ENCODE measurements around the gene UROS. TPM values are rescaled to one million over a fixed set of nuclear protein-coding genes. Genes with fewer than 3 reads are reported as not detected.

UROS gene
- total RNA-seq, 4 donors from 2014 or later: 28.8 to 55.7 (median 44.6) TPM

DNA sequence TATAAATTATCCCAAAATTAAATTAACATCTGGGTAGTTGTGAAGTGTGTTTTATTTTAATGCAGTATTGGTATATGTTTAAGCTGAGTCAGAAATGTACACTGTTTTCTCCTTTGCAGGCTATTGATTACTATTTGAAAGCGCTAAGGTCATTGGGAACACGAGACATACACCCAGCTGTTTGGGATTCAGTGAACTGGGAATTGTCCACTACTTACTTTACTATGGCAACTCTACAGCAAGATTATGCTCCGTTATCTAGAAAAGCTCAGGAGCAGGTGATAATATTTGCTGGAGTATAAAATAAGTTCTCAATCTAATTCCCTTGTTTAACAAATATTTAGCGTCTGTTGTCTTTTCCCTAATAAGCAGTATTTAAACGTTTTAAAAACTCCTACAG lies 75.6 kb downstream of the UROS start:
- Histone ChIP-seq H3K27ac (no peak overlapping the region), H3K4me1 (no peaks in the 10 kb centered on the region), H3K27me3 (no peaks in the 10 kb centered on the region), H3K36me3 (peaks cover 0 to 98% (median 19%) of the 10 kb centered on the region in 3 donors), H3K4me3 (no peak overlapping the region), H3K9me3 (no peaks in the 10 kb centered on the region)
- no peak for TF ChIP-seq POLR2A (IDR thresholded peaks at IDR 0.05)
- no peak for TF ChIP-seq EP300 (IDR thresholded peaks at IDR 0.05)
- TF ChIP-seq, protein P1, sequence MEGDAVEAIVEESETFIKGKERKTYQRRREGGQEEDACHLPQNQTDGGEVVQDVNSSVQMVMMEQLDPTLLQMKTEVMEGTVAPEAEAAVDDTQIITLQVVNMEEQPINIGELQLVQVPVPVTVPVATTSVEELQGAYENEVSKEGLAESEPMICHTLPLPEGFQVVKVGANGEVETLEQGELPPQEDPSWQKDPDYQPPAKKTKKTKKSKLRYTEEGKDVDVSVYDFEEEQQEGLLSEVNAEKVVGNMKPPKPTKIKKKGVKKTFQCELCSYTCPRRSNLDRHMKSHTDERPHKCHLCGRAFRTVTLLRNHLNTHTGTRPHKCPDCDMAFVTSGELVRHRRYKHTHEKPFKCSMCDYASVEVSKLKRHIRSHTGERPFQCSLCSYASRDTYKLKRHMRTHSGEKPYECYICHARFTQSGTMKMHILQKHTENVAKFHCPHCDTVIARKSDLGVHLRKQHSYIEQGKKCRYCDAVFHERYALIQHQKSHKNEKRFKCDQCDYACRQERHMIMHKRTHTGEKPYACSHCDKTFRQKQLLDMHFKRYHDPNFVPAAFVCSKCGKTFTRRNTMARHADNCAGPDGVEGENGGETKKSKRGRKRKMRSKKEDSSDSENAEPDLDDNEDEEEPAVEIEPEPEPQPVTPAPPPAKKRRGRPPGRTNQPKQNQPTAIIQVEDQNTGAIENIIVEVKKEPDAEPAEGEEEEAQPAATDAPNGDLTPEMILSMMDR (IDR thresholded peaks at IDR 0.05): no peak
- 90 to 91% methylated on average over 5 of the region's 5 CpGs for WGBS, 2 donors
- no peak for DNase-seq (ENCODE audit: low spot score in 2 of 2)

DNA sequence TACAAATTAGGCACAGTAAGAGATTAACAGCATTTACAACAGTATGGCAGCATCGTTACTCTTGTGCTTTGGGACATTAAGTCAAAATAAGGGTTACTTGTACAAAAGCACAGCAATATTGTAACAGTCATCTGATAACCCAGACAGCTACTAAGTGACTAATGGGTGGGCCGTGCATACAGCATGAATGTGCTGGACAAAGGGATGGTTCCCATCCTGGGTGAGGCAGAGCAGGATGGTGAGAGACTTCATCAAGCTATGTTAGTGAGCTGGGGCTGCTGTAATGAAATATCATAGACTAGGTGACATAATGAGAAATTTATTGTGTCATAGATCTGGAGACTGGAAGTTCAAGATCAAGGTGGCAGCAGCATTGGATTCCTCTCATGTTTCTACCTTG lies 78.1 kb downstream of the UROS start:
- Histone ChIP-seq H3K36me3 (peaks cover 0 to 98% (median 25%) of the 10 kb centered on the region in 3 donors), H3K27me3 (no peaks in the 10 kb centered on the region), H3K4me3 (no peak overlapping the region), H3K4me1 (no peaks in the 10 kb centered on the region), H3K9me3 (no peaks in the 10 kb centered on the region), H3K27ac (no peak overlapping the region)
- WGBS, 2 donors: 93 to 97% methylated on average over 2 of the region's 2 CpGs
- TF ChIP-seq, protein P1 (IDR thresholded peaks at IDR 0.05): no peak
- TF ChIP-seq EP300 (IDR thresholded peaks at IDR 0.05): no peak
- TF ChIP-seq POLR2A (IDR thresholded peaks at IDR 0.05): no peak
- DNase-seq (ENCODE audit: low spot score in 2 of 2): no peak

DNA sequence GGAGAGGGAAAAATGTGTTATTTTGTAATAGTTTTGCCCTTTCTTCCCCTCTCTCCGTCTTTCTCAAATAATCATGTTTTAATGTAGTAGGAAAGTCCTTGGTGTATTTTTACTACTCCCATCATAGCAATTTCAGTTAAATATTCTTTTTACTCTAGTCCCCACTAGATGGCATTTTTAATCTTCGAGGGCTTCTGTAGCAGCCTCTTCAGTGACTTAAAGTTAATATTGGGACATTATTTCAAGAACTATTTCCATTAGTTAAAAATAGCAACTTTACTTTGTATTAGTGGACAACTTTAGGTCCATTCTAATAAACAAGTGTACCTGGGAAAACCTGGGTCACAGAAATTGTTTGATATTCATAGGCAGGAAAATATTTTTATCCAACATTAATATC lies 80.6 kb downstream of the UROS start:
- 40 to 43% methylated on average over 2 of the region's 2 CpGs for WGBS, 2 donors
- no peak overlapping the region for H3K4me3 ChIP-seq
- TF ChIP-seq POLR2A (IDR thresholded peaks at IDR 0.05): no peak
- TF ChIP-seq, protein P1 (IDR thresholded peaks at IDR 0.05): no peak
- TF ChIP-seq EP300 (IDR thresholded peaks at IDR 0.05): no peak
- H3K4me1 ChIP-seq: no peaks in the 10 kb centered on the region
- no peaks in the 10 kb centered on the region for H3K9me3 ChIP-seq
- no peak for DNase-seq (ENCODE audit: low spot score in 2 of 2)
- H3K27me3 ChIP-seq: no peaks in the 10 kb centered on the region
- H3K36me3 ChIP-seq: peaks cover 0 to 96% (median 33%) of the 10 kb centered on the region in 3 donors
- no peak overlapping the region for H3K27ac ChIP-seq

DNA sequence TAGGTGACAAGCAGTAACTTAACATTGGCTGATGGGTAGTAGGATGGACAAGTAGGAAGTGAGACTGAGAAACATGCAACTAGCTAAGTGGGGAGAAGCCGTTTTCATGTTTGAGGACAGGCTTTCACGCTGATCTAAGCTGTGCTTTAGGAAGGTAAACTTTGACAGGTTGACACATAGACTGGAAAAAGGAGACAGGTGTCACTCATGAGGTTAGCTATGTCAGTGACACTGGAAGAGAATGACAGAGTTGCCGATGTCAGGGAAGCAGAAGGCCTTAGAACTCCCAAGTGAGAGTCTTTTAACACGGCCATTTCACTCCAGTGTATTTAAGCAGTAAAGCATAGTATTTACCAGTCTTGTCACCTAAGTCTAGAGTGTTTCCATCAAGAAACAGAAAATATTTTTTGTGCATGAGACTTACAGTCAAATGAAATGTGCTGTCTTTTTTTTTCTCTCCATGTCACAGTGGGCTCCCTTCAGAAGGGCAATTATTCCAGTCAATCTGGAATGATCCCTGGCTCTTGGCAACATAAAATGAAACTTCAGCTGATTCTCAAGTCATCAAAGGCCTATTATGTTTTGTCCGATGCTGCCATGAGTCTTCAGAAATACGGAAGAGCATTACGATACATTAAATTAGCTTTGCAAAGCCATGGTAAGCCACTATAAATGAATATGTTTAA lies 82.9 kb downstream of the UROS start:
- Histone ChIP-seq H3K9me3 (no peaks in the 10 kb centered on the region), H3K27ac (peak overlapping the region in 1 of 4 donors; percentile 9), H3K36me3 (peaks cover 0 to 96% (median 32%) of the 10 kb centered on the region in 3 donors), H3K4me1 (no peaks in the 10 kb centered on the region), H3K27me3 (no peaks in the 10 kb centered on the region), H3K4me3 (no peak overlapping the region)
- no peak for DNase-seq (ENCODE audit: low spot score in 2 of 2)
- 58 to 67% methylated on average over 7 of the region's 7 CpGs for WGBS, 2 donors
- TF ChIP-seq EP300 (IDR thresholded peaks at IDR 0.05) (no peak), POLR2A (IDR thresholded peaks at IDR 0.05) (no peak)
- TF ChIP-seq, protein P1 (IDR thresholded peaks at IDR 0.05): no peak

Small RNA genes within 50 kb of the gene (small RNA-seq; reads per million reads assigned to genes)
- not detected for gene MIR4484
- gene RF00017: not detected

Other genes with a start within 250 kb of the UROS start
- not detected for gene TEX36, start 140.1 kb downstream of the UROS start, total RNA-seq
- gene EDRF1, start 103.5 kb downstream of the UROS start, total RNA-seq: 10 to 100 TPM; 20.1 to 29.0 (median 24.3) TPM
- under 1 TPM in 3 of 4 donors, not detected in 1; 0.22 to 0.59 (median 0.30) TPM for gene MMP21, start 47.4 kb downstream of the UROS start, total RNA-seq
- gene BCCIP, start 288 bp upstream of the UROS start, total RNA-seq: 10 to 100 TPM; 22.0 to 40.0 (median 33.6) TPM
- 10 to 100 TPM; 12.5 to 19.5 (median 15.8) TPM for gene DHX32, start 58.0 kb upstream of the UROS start, total RNA-seq
- 1 to 10 TPM in 3 of 4 donors, under 1 TPM in 1; 0.59 to 6.6 (median 3.4) TPM for gene FANK1, start 73.3 kb upstream of the UROS start, total RNA-seq